ACHN (cell line): Measurements from ENCODE around the gene DUSP8.

Experiments
- DNase-seq: peaks from one replicate; pipeline ENCODE4 v3.0.0-alpha.2; 2015
- in situ Hi-C: cut with HindIII; loops from 2 replicates; pipeline ENCODE4 v1.10.0; 2017; ENCODE audit warnings: low sequenced_read_pairs, low pct_ligation_motif_present, low pct_unique_long_range_greater_than_20kb

The DUSP8 gene

DNA sequence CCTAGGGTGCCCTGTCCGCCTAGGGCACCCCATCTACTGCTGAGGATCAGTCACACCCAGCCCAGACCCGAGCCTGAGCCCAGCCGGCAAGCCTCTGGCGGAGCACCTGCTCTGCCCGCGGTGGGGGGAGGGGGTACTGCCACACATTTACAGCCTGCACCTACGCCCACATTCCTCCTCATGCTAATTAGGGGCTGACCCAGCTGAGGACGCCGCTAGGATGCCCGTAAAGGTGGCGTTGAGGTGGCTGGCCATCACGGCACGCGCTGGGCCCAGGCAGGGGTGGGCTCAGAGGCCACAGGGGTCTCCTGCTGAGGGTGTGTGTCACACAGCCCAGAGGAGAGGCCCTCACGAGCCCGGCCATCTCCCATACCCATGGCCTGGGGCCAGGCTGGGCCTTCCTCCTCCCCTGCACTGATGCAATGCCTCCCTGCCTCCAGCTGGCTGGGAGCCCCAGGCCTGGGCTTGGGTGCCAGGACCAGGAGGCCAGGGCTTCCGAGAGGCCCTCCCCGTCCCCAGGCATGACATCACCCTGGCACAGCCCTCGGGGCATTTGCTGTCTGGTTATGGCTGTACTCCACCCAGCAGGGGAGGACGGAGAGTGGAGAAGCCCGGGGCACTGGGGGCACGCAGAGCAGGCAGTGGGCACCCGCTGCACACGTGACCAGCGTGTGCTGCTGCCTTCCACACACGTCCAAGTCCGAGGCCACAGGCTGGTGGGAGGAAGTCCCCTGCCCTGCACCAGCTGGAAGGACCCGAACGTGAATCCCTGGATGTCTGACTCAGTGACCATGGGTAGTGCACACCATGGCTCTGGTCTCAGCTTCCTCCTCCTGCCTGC is 12.7 kb downstream of the DUSP8 start:
- in situ Hi-C loops = no loop called here
- DNase-seq = peak; percentile 91

DNA sequence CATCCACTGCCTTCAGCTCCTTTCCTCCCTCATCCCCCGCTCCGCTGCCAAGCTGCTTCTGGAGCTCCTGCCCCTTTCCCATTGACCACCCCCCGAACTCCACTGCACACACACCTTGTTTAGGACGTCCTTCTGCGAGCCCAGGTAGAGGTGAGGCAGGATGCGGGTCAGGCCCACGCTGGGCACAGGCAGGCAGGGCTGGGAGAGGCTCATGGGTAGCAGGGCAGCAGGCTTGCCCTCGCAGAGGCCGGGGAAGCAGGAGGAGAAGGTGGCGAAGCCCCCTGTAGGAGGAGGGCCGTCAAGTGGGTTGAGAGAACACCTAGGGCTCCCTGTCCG is 13.3 kb downstream of the DUSP8 start:
- DNase-seq = no peak
- in situ Hi-C loops = no loop called here

DNA sequence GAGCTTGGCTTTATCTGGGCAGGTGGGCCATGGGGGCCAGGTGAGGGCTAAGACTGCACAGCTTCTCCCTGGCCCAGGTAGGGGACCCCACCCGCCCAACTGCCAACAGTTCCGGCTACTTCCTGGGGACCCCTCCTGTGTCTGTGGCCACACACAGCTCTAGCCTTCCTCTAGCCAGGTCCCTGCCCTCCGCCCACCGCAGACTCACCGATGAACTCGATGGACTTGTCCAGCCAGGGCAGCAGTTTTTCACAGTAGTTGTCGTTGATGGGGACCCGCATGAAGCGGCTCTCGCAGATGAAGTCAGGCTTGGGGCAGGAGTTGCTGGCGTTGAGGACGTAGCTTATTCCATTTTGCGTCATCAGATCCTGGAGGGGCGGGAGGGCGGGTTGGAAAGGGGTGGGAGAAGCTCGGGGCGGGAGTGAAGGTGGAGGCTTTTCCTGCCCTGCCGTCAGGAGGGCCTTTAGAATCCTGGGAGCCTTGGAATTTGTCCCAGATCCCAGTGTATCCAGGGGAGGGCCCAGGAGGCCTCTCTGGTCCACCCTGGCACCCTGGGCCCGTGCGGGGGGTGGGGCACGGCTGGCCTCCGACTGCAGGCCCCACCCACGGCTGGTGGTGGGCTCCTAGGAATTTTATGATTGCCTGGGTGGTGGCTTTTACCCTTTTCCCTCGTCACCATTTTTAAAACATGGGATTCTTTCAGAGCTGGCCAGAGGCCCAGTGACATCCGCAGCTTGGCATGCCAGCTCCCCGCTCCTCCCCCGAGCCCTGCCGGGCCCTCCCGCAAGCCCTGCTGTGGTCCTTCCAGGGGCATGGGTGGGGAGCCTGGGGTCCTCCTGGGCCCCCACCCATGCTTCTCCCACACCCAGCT is 13.9 kb downstream of the DUSP8 start:
- in situ Hi-C loops = no loop called here
- peak; percentile 81 for DNase-seq

DNA sequence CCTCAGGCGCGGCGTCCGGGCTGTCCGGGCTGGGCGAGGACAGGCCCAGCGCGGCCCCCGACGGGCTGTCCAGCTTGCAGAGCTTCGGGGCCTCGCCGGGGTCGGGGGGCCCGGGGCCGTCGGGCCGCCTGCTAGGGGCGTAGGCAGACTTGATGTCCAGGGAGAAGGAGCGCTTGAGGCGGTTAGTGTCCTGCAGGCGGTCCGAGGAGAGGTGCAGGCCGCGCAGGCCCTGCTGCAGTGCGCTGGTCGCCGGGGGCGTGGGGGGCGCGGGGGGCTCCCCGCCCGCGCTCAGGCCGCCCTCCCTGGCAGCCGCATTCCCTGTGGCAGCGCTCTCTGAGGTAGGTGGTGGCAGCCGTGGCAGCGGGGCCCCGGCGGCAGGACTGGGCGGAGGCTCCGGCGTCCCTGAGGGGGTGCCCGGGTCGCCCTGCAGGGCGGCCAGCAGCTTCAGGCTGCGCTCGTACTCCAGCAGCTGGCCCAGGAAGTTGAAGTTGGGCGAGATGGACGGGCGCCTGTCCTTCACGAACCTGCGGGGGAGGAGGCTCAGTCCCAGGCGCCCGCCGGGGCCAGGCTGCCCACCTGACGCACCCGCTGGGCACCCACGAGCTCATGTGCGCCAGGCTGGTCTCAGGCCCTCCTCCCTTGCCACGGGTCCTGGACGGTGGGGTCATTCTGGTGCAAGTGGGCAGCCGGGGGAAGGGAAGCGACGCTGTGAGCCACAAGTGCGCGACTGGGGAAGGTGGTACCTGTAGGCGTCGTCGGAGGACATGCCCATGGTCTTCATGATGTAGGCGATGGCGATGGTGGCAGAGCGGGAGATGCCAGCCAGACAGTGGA is 14.8 kb downstream of the DUSP8 start:
- no peak for DNase-seq
- in situ Hi-C loops = no loop called here

DNA sequence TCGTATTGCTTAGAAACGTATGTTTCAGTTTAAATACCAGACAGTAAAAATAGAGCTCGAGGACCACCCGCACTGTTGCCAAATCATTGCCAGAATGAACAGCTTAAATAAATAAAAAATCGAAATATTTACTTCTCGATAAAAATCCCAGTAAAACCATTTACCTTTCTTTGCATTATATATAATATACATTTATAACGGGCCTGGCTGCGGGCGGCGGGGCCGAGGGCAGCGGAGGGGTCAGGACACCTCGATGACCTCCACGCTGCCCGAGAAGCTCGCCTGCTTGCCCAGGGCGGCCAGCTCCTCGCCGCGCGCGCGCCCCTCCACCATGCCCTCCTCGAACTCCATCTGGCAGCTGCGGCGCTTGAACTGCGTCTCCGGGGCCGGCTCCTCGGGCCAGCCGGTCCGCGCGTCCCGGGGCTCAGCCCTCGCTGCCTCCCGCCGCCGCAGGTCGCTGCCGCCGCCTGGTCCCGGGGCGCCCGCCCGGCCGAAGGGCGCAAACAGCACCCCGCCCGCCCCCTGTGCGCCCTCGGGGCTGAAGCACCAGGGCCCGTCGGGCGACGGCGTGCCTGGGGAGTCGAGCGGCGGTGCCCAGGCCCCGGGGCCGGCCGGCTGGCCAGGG is 15.7 kb downstream of the DUSP8 start:
- DNase-seq = no peak
- in situ Hi-C loops = no loop called here

DNA sequence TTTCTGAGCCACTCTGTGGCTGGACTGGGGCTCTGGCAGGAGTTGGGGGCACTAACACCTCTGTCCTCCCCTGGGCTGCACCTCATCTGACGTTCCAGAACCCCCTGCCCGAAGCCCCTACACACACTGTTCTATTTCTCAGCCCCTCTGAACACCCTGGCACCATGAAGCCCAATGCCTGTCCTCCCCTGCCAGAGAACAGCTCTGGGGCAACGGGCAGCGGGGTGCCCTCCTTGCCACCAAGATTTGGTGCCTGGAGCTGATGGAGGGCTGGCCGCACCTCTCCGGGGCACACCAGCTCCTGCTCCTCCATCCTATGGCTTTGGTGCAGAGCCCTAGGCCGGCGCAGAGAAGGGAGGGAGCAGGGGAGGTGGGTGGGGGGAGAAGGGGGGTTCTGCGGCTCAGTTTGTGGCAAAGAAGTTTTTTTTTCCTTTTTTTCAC is 16.3 kb downstream of the DUSP8 start:
- in situ Hi-C loops = no loop called here
- DNase-seq = no peak

DNA sequence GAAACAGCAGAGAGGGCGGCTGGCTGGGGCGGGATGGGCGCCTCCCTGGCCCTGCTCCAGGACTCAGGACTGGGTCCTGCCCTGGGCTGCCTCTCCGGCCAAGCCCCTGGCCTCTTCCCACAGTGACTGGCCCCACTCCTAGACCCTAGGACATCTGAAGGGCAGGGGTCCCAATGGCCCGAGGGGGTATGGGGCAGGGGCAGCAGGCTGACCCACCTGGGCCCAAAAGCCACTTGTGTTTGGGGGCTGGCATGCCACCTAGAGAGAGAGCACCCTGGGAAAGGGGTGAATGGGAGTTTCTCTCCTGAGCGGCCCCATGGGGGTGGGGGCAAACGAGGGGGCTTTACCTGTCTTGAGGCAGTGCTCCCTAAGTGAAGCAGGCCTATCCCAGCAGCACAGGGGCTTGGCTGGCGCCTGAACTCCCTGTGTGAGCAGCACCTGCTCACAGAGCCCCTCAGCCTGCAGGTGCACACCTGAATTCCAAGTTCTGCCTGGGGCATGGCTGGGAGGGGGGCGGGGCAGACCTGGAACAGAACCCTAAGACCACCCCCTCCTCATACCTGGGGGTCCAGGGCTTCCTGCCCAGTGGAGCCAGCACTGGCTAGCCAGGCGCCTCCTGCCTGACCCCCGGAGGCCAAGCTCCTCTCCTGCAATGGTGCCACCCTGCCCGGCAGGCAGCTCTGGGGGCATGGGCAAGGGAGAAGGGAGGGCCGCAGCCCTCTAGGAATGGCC is 16.9 kb downstream of the DUSP8 start:
- in situ Hi-C loops = no loop called here
- no peak for DNase-seq

DNA sequence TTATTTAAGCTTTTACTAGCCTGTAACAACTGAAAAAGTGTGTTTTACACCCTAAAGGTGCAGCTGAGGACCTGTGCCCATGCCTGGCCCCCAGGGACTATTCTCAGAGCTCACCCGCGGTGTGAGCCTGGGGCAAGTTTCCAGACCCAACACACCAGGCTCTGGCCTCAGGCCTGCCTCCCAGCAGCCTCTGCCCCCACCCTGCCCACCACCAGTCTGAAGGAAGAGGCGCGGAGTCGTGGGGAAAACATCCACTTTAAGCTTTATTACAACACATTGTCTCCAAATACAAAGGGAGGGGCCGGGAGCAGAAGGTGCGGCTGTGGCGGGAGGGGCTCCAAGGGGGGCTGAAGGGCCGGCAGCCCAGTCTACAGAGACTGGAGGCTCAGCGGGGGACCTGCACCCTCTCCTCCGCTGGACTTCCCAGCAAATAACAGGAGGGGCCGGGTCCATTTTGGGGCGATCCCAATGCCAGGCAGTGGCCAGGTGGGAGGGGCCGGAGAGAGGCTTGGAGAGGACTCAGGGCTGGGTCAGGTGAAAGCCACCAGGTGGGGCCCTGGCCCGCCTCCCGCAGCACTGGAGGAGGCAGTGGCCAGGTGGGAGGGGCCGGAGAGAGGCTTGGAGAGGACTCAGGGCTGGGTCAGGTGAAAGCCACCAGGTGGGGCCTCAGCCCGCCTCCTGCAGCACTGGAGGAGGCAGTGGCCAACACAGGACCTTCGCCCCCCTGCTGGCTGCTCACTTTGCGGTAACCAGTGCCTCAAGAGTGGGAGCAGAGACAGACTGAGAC is 18.1 kb downstream of the DUSP8 start:
- in situ Hi-C loops = no loop called here
- DNase-seq = no peak

DNA sequence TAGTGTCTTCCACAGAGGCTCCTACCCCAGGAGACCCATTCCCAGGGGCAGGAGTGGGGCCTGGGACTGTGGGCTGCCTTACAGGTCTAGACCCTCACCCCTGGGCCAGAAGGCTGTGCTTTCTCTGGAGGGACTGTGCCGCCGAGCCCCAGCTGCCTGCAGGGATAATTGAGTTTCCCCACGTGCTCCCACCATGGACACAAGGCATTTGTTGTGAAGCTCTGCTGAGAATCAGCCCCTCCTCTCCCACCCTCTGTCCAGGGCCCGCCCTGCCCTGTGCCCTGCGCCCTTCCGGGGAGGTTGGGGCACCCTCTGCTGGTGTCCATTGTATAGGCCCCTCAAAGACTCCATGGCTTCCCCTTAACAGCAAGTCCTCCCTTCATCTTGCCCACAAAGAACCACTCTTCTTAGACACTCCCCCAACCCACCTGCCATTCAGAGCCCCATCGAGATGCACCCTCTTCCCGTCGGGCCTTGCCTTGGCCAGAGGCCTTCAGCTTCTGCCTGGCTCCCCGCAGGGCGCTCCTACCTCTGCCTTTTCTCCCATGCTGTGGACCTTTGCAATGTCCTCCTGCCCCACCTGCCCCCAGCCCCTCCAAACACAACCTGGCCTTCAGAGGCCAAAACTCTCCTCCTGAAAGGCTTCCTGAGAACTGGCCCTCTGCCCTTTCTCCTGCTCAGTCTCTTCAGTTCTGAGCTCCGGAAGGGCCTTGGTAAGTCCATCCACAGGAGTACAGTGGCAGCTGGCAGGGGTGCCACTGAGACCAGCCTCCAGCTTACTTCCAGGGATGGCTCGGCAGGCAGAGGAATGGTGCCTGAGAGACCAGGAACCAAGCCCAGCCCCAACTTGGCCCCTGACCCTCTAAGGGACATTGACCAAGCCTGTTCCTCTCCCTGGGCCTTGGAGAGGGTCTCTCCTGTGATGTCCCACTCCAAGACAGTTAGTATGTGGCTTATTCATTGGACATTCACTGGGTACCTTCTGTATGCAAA is 22.4 kb downstream of the DUSP8 start:
- in situ Hi-C loops = no loop called here
- DNase-seq = no peak

DNA sequence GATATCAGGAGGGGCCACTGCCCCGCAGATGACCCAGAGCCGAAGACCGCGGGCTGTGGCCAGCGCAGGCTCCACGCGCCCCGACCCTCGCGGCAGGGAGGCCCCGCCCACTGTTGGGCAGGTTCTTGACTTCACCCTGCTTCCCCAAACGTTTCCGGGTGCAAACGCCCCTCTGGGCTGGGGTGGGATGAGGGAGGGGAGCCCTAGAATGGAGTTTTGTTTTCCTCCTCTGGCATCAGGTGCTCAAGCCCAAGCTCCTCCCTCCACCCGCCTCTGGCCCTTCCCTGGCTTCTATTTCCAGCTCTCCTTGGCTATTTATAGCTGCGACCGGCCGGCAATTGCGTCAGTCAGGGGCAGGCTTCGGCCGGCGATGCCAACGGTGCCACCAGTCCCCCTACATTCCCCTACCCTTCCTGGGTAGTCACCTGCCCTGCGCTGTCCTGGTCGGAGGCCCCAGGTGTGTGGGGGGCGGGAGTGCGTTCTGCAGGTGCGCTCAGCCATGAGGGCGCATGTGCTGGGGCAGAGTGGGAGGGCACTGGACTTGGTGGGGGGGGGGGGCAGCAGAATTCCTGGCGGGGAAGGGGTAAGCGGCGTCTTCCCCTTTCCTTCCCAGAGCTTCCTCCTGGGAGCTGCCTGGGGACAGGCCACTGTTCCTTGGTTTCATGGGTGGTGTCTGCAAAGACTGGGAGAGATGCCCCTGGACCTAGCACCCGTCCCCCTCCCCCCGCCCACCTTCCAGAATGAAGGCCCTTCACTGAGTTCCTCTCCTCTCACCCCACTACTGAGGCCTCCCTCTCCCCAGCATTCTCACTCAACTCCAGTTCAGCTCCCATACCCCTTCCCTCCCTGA is 23.6 kb downstream of the DUSP8 start:
- in situ Hi-C loops = no loop called here
- peak; percentile 62 for DNase-seq

DNA sequence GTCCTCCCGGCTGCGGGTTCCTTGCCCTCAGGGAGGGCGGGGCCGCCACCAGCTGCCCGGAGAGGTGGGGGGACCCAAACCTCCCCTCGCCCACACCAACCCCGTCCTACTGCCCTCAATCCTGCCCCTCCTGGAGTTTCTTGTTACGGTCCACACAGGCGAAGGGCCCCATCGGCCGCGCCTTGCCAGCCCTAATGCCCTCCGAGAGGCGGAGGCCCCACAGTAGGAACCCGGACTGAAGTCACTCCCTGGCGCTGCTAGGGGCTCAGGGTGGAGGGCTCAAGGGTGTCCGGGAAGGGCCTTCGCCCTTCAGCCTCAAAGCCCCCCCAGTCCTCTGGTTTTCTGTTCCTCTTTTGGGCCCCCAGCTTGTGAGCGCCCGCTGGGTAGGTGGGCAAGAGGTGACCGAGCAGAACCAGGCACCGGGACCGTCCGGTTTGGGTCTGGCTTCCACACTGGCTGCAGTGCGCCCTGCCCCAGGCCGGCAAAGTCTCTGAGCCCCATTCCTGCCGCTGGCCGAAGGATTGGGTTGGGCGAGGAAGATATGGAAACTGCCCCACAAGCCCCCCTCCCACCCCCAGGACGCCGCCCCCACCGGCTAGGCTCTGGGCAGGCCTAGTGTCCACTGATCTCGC is 24.5 kb downstream of the DUSP8 start:
- in situ Hi-C loops = no loop called here

DNA sequence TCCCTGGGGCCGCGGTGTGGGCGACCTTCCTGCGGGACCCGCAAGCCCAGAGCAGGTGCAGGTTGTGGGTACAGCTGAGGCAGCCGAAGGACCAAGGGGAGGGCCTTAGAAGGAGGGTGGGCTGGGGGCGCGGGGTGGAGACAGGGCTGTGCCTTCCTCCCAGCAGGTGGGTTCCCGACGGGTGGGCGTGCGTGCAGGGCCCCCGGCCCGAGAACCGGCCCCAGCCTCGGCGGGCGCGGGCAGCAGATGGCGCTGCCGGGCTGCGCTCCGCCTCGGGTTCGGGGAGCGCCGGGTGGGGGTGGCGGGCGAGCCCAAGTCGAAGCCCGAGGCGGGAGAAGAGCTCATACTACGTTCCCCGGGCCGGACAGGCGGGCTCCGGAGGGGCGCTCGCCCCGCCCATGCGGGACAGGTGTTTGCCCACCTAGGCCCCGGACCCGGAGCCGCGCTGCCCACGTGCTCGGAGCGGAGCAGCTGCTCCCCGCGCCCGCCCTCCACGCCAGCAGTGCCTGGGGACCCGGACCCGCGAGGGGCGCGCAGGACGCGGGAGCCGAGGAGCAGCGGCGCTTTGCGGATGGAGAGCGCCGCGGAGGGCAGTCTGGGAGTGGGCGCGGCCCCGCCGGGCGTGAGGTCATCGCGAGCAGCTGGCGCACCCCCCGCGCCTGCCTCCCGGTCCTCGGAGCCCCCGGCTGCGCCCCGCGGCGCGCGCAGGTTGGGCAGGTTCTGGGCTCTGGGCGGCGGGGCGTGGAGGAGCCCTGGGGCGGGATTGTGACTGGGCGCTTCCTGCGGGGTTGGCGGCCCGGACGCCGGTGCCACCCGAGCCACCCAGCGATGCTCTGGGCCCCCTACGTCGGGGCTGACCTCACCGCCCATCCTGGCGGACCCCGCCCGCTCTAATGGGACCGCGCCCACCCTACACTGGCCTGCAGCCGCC is 25.3 kb downstream of the DUSP8 start:
- DNase-seq = peak; percentile 58

More for the DNA sequence above, 24.5 kb downstream of the DUSP8 start:
- no peak for DNase-seq

DNA sequence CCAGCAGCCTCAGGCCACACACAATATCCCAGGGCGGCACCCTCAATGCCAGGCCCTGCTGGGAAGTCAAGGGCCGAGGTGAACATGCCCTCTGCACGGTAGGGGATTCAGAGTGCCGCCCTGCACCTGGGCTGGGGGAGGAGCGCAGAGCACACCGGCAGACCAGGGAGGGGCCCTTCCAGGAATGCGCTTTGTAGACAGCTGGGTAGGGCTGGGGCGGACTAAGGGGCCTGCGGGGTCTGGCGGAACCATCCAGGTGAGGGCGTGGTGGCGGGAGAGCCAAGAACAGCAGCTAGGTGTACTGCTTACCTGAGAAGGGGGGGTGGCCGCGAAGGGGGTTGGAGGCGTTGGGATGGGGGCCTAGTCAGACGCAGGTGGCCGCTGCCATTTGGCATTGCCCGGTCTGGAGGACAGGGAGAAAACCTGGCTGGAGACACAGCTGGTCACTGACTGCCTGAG is 26.0 kb downstream of the DUSP8 start:
- in situ Hi-C loops = no loop called here
- no peak for DNase-seq

More for the DNA sequence above, 25.3 kb downstream of the DUSP8 start:
- in situ Hi-C loops = no loop called here

DNA sequence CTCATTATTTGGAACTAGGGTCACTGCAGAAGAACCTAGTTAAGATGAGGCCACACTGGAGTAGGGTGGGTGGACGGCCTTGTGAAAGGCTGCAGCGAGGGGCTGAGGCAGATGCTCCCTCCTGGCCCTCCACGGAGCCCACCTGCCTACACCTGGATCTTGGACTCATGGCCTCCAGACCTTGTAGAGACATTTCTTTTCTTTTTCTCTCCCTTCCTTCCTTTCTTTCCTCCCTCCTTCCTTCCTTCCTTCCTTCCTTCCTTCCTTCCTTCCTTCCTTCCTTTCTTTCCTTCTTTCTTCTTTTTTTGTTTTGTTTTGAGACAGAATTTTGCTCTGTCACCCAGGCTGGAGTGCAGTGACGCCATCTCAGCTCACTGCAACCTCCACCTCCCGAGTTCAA is 26.6 kb downstream of the DUSP8 start:
- DNase-seq = no peak
- in situ Hi-C loops = no loop called here
